ENCODE results near the gene SUPV3L1. TPM values are rescaled to one million over a fixed set of nuclear protein-coding genes. Genes with fewer than 3 reads are reported as not detected.
"Not testable (repeated sequence)": the region's sequence is repeated elsewhere in the genome, so short reads cannot be mapped to it uniquely, and the experiment has no call there.

Gene SUPV3L1
- 67.5 and 69.1 TPM in 2 replicates for total RNA-seq

DNA sequence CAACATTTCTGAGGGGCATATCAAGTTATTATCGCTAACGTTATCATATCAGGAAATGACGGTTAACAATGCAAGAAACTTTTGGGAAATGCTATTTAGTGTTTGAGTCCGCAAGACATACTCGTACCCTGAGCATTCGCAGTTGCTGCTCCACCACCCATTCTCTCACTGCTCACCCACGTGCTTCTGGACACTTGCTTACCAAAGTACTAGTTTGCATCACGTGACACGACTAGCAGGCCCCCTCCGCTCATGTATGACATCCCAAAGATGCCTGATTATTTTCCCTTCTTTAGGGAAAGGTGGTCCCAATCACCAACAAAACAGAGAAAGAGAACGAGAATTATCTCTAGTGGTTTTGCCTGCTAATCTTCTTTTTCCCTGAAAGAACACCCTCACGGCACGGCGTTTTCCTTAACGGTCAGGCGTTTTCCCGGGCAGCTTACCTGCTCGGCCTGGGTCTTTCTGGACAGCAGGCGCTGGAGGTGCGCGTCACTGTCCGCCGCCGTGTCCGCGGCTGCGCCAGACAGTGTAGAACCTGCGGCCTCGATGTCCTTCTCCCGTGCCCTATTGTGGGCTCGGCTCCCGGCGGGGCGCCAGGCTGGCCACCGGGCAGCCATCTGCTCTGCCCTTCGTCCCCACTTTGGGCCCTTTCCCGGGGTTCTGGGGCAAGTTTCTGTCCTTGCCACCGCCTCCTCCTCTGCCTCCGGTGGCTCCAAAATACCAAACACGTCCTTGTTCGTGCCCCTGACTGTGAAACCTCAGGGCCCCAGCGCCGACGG is at the start of gene SUPV3L1:
TSS of gene SUPV3L1 (plus strand) at position 492 of the 782 bp plus-strand sequence. CDS start at position 550, 58 bp downstream.
- H3K4me1 Mint-ChIP-seq (ENCODE audit: low read depth): peaks cover 41% of the 10 kb centered on the region
- H3K36me3 Mint-ChIP-seq (ENCODE audit: low read depth): peaks cover 10% of the 10 kb centered on the region
- intact Hi-C loops (cut with micrococcal nuclease): loop anchor here (1.0 to 10.0 kb wide), 14 partner anchors 24 to 455 kb away; partner anchors contain the start of genes CCAR1, DDX21 and KIFBP
- no peaks in the 10 kb centered on the region for H3K27me3 Mint-ChIP-seq (ENCODE audit: insufficient read depth)
- peak within 1 kb of the TSS; percentile 99 for H3K27ac Mint-ChIP-seq
- H3K9me3 Mint-ChIP-seq: no peaks in the 10 kb centered on the region
- peak within 1 kb of the TSS; percentile 95 for H3K4me3 Mint-ChIP-seq
- peak; percentile 81 for DNase-seq (ENCODE audit: low spot score)

DNA sequence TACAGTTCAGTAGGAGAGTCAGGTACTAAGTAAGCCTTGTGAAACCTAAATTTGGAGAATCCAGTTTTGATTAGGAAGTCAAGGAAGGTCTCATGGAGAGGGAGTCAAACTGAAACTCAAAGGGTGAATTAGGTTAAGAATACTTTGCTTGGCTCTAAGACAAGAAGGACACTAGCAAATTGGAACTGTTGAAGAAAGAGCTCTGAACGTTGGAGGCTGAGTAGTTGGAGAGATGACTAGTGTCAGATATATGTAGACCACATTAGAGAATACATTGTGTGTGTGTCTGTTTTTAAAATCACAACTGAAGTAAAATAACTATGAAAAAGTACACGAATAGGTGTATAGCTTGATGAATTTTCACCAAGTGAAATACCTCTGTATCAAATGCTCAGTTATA is 49.8 kb upstream of the SUPV3L1 start:
- Mint-ChIP-seq H3K4me1 (ENCODE audit: low read depth) (peaks cover 25% of the 10 kb centered on the region), H3K9me3 (no peaks in the 10 kb centered on the region), H3K4me3 (no peak overlapping the region), H3K27me3 (ENCODE audit: insufficient read depth) (no peaks in the 10 kb centered on the region), H3K27ac (no peak overlapping the region), H3K36me3 (ENCODE audit: low read depth) (peaks cover 15% of the 10 kb centered on the region)
- intact Hi-C loops (cut with micrococcal nuclease): no loop called here
- DNase-seq (ENCODE audit: low spot score): no peak

DNA sequence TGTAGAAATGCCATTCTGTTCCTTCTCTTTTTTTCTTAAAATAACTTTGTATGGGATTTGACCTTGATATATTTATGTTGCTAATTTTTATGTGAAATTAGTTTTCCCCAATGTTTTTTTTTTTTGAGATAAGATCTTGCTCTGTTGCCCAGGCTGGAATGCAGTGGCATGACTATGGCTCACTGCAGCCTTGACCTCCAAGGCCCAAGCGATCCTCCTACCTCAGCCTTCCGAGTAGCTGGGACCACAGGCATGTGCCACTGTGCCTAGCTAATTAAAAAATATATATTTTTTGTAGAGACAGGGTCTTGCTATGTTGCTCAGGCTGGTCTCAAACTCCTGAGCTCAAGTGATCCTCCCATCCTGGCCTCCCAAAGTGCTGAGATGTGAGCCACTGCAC is 40.1 kb upstream of the SUPV3L1 start:
- no peaks in the 10 kb centered on the region for H3K27me3 Mint-ChIP-seq (ENCODE audit: insufficient read depth)
- H3K4me1 Mint-ChIP-seq (ENCODE audit: low read depth): peaks cover 7% of the 10 kb centered on the region
- H3K27ac Mint-ChIP-seq: no peak overlapping the region
- intact Hi-C loops (cut with micrococcal nuclease): no loop called here
- no peak for DNase-seq (ENCODE audit: low spot score)
- H3K36me3 Mint-ChIP-seq (ENCODE audit: low read depth): peaks cover 14% of the 10 kb centered on the region
- no peaks in the 10 kb centered on the region for H3K9me3 Mint-ChIP-seq
- H3K4me3 Mint-ChIP-seq: no peak overlapping the region

DNA sequence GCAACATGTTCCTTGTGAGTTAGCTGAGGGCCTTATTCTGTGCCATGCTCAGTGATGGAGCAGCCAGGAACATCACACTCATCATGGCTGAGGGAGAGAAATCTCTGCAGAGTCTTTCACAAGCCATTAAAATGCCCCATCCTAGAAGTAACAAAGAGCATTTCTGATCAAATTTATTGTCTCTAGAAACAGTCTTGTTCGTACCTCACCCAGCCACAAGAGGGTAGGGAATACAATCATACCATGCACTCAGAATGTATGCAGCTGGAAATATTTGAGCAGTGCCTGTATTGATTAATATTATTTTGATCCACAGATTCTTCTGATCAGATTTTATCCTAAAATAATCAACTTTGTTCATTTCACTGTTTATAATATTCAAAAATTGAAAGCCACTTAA is 38.7 kb upstream of the SUPV3L1 start:
- Mint-ChIP-seq H3K27me3 (ENCODE audit: insufficient read depth) (no peaks in the 10 kb centered on the region), H3K4me1 (ENCODE audit: low read depth) (peaks cover 13% of the 10 kb centered on the region), H3K36me3 (ENCODE audit: low read depth) (peaks cover 10% of the 10 kb centered on the region), H3K9me3 (no peaks in the 10 kb centered on the region), H3K4me3 (no peak overlapping the region), H3K27ac (no peak overlapping the region)
- no peak for DNase-seq (ENCODE audit: low spot score)
- intact Hi-C loops (cut with micrococcal nuclease): no loop called here

DNA sequence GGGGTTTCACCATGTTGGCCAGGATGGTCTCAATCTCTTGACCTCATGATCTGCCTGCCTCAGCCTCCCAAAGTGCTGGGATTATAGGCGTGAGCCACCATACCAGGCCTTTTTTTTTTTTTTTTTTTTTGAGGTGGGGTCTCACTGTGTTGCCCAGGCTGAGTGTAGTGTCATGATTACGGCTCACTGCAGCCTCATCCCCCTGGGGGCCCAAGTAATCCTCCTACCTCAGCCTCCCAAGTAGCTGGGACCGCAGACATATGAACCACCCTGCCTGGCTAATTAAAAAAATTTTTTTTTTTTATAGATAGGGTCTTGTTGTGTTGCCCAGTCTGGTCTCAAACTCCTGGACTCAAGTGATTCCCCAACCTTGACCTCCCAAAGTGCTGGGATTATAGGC is 38.0 kb upstream of the SUPV3L1 start:
- peaks cover 20% of the 10 kb centered on the region for H3K4me1 Mint-ChIP-seq (ENCODE audit: low read depth)
- intact Hi-C loops (cut with micrococcal nuclease); H3K9me3 Mint-ChIP-seq; DNase-seq (ENCODE audit: low spot score); H3K27me3 Mint-ChIP-seq (ENCODE audit: insufficient read depth); H3K4me3 Mint-ChIP-seq; H3K27ac Mint-ChIP-seq: not testable (repeated sequence)
- peaks cover 14% of the 10 kb centered on the region for H3K36me3 Mint-ChIP-seq (ENCODE audit: low read depth)

GRCh38 chr10:69142983-69143382 is 37.1 kb upstream of the SUPV3L1 start:
- H3K9me3 Mint-ChIP-seq: no peaks in the 10 kb centered on the region
- intact Hi-C loops (cut with micrococcal nuclease): no loop called here
- no peak overlapping the region for H3K4me3 Mint-ChIP-seq
- peaks cover 23% of the 10 kb centered on the region for H3K4me1 Mint-ChIP-seq (ENCODE audit: low read depth)
- no peaks in the 10 kb centered on the region for H3K27me3 Mint-ChIP-seq (ENCODE audit: insufficient read depth)
- H3K27ac Mint-ChIP-seq: no peak overlapping the region
- no peak for DNase-seq (ENCODE audit: low spot score)
- H3K36me3 Mint-ChIP-seq (ENCODE audit: low read depth): peaks cover 12% of the 10 kb centered on the region

DNA sequence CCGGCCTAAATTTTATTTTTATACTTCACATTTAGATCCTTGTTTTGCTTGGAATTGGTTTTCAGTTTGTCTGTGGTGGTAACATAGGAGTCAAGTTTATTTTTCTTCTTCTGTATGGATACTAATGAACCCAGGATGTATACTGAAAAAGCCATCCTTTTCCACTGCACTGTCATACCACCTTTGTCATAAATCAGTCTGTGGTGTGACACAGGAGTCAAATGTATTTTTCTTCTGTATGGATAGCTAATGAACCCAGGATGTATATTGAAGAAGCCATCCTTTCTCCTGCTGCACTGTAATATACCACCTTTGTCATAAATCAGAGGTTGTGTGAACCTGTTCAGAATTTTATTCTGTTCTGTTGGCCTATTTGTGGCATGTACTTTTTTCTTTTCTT is 34.7 kb upstream of the SUPV3L1 start:
- DNase-seq (ENCODE audit: low spot score): no peak
- Mint-ChIP-seq H3K9me3 (no peaks in the 10 kb centered on the region), H3K4me1 (ENCODE audit: low read depth) (peaks cover 17% of the 10 kb centered on the region), H3K27ac (no peak overlapping the region), H3K36me3 (ENCODE audit: low read depth) (peaks cover 8% of the 10 kb centered on the region), H3K4me3 (no peak overlapping the region), H3K27me3 (ENCODE audit: insufficient read depth) (no peaks in the 10 kb centered on the region)
- intact Hi-C loops (cut with micrococcal nuclease): no loop called here

DNA sequence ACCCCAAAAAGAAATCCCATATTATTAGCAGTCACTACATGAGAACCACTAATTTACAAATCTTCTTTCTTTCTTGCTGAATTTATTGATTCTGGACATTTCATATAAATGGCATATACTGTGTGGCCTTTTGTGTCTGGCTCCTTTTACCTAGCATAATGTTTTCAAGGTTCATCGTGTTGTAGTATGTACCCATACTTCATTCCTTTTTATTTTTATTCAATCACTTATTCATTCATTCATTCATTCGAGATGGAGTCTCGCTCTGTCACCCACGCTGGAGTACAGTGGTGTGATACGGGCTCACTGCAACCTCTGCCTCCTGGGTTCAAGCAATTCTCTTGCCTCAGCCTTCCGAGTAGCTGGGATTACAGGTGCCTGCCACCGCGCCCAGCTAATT is 34.2 kb upstream of the SUPV3L1 start:
- intact Hi-C loops (cut with micrococcal nuclease): no loop called here
- Mint-ChIP-seq H3K9me3 (no peaks in the 10 kb centered on the region), H3K36me3 (ENCODE audit: low read depth) (peaks cover 8% of the 10 kb centered on the region), H3K27ac (no peak overlapping the region), H3K27me3 (ENCODE audit: insufficient read depth) (no peaks in the 10 kb centered on the region), H3K4me3 (no peak overlapping the region), H3K4me1 (ENCODE audit: low read depth) (peaks cover 17% of the 10 kb centered on the region)
- DNase-seq (ENCODE audit: low spot score): no peak

DNA sequence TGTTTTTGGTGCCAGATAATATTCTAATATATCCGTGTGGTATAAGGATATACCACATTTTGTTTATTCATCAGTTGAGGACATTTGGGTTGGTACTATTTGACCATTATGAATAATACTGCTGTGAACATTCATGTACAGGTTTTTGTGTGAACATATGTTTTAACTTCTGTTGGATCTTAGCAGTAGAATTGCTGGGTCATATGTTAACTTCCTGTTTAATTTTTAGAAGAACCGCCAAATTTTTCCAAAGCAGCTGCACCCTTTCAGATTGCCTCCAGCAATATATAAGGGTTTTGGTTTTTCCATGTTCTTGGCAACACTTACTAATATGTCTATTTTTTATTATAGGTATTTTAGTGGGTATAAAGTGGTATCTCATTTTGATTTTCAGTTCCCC is 33.3 kb upstream of the SUPV3L1 start:
- Mint-ChIP-seq H3K27ac (peak overlapping the region; percentile 45), H3K4me1 (ENCODE audit: low read depth) (peaks cover 17% of the 10 kb centered on the region), H3K27me3 (ENCODE audit: insufficient read depth) (no peaks in the 10 kb centered on the region), H3K4me3 (no peak overlapping the region), H3K9me3 (no peaks in the 10 kb centered on the region), H3K36me3 (ENCODE audit: low read depth) (peaks cover 8% of the 10 kb centered on the region)
- DNase-seq (ENCODE audit: low spot score): no peak
- intact Hi-C loops (cut with micrococcal nuclease): no loop called here

DNA sequence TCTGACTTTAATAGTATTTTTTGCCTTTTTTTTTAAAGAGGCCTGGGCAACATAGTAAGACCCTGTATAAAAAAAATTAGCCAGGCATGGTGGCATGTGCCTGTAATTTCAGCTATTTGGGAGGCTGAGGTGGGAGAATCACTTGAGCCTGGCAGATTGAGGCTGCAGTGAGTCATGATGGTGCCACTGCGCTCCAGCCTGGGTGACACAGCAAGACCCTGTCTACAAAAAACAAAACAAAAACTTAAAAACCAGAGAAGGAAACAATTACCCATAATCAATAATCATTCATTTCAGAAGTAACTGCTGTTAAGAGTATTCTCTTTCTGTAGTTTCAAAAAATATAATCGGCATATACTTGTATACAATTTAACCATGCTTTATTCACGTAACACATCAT is 28.1 kb upstream of the SUPV3L1 start:
- H3K4me1 Mint-ChIP-seq (ENCODE audit: low read depth): peaks cover 12% of the 10 kb centered on the region
- H3K27me3 Mint-ChIP-seq (ENCODE audit: insufficient read depth): no peaks in the 10 kb centered on the region
- intact Hi-C loops (cut with micrococcal nuclease): no loop called here
- H3K36me3 Mint-ChIP-seq (ENCODE audit: low read depth): peaks cover 1% of the 10 kb centered on the region
- DNase-seq (ENCODE audit: low spot score): no peak
- no peaks in the 10 kb centered on the region for H3K9me3 Mint-ChIP-seq
- no peak overlapping the region for H3K4me3 Mint-ChIP-seq
- no peak overlapping the region for H3K27ac Mint-ChIP-seq

DNA sequence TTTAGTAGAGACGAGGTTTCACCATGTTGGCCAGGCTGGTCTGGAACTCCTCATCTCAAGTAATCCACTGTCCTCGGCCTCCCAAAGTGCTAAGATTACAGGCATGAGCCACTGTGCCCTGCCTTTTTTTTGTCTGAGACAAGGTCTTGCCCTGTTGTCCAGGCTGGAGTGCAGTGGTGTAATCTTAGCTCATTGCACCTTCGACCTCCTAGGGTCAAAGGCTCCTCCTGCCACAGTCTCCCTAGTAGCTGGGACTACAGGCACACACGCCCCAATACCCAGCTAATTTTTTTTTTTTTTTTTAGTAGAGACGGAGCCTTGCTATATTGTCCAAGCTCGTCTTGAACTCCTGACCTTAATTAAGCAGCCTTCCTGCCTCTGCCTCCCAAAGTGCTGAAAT is 26.8 kb upstream of the SUPV3L1 start:
- Mint-ChIP-seq H3K9me3 (no peaks in the 10 kb centered on the region), H3K27me3 (ENCODE audit: insufficient read depth) (no peaks in the 10 kb centered on the region)

DNA sequence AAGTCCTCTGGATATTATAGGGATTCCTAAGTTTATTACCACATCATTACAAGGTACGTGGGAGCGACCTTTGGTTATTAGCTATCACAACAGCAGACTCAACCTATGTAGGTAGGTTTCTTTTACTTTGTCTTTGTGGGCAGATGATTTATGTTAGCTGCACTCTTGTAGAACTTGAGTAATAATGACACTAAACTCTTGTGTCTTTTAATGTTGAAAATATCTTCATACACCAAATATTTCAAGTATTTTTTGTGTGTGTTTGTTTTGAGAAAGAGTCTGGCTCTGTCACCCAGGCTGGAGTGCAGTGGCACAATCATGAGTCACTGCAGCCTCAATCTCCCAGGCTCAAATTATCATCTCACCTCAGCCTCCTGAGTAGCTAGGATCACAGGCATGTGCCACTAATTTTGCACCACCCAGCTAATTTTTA is 19.2 kb upstream of the SUPV3L1 start:
- H3K27me3 Mint-ChIP-seq (ENCODE audit: insufficient read depth): no peaks in the 10 kb centered on the region

More for the DNA sequence above, 26.8 kb upstream of the SUPV3L1 start:
- peaks cover 3% of the 10 kb centered on the region for H3K36me3 Mint-ChIP-seq (ENCODE audit: low read depth)
- DNase-seq (ENCODE audit: low spot score): no peak
- intact Hi-C loops (cut with micrococcal nuclease): no loop called here
- no peak overlapping the region for H3K27ac Mint-ChIP-seq
- peaks cover 7% of the 10 kb centered on the region for H3K4me1 Mint-ChIP-seq (ENCODE audit: low read depth)
- no peak overlapping the region for H3K4me3 Mint-ChIP-seq

GRCh38 chr10:69168493-69168892 is 11.5 kb upstream of the SUPV3L1 start:
- no peaks in the 10 kb centered on the region for H3K4me1 Mint-ChIP-seq (ENCODE audit: low read depth)
- H3K9me3 Mint-ChIP-seq: no peaks in the 10 kb centered on the region
- H3K27ac Mint-ChIP-seq: no peak overlapping the region
- peaks cover 21% of the 10 kb centered on the region for H3K36me3 Mint-ChIP-seq (ENCODE audit: low read depth)
- DNase-seq (ENCODE audit: low spot score): no peak
- intact Hi-C loops (cut with micrococcal nuclease): no loop called here
- H3K4me3 Mint-ChIP-seq: no peak overlapping the region
- no peaks in the 10 kb centered on the region for H3K27me3 Mint-ChIP-seq (ENCODE audit: insufficient read depth)

More for the DNA sequence above, 19.2 kb upstream of the SUPV3L1 start:
- H3K27ac Mint-ChIP-seq: no peak overlapping the region
- no peak overlapping the region for H3K4me3 Mint-ChIP-seq
- peaks cover 22% of the 10 kb centered on the region for H3K36me3 Mint-ChIP-seq (ENCODE audit: low read depth)
- no peak for DNase-seq (ENCODE audit: low spot score)
- no peaks in the 10 kb centered on the region for H3K9me3 Mint-ChIP-seq
- intact Hi-C loops (cut with micrococcal nuclease): no loop called here
- H3K4me1 Mint-ChIP-seq (ENCODE audit: low read depth): no peaks in the 10 kb centered on the region
